HG03135 (cell line): ENCODE data around the gene OPCML.

Source experiments
- ATAC-seq: cut with Tn5 transposase; IDR thresholded peaks from one replicate; pipeline ENCODE4 v1.9.1; 2021; ENCODE audit warnings: mild to moderate bottlenecking, moderate library complexity; ENCODE audit not compliant: unreplicated experiment

The OPCML gene

DNA sequence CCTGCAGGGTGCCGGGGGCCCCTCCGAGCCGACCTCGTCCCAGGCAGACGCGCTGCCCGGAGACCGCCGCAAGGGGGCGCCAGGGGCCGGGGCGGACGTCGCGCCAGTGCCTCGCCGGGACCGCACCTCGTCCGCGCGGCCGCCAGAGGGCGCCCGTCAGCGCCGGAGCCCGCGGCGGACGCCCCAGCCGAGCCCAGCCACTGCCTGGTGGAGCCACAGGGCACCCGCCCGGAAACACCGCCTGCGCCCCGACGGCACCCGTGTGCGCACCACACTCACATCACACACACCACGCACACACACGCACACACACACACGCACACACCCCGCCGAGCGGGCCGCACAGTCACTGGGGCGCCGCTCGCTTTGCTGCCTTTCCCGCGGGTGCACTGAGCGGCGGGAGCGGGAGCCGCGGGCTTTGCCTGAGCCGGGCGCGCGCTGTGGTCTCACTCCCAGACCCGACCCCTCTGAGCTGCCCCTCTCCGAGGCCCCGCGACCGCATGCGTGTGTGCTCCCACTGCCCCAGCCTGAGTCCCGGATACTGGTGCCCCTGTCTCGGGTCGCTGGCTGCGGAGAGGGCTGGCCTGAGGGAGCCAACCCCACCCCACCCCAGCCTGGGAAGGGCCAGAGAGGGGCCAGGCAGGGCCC lies 449.3 kb downstream of the OPCML start:
- peak; percentile 88 for ATAC-seq

DNA sequence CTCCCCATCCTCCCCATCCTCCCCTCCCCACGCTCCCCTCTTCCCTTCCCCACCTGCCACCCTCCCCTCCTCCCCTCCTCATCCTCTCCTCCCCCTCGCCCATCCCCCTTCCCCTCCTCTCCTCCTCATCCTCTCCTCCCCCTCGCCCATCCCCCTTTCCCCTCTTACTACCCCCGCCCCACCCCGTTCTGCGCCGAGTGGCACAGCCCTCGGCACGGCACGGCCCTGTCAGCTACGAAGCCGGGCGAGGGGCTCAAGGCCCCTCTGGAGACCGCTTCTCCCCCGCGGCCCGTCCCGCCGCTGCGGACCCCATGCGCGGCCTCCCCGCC lies 449.9 kb downstream of the OPCML start:
- no peak for ATAC-seq

DNA sequence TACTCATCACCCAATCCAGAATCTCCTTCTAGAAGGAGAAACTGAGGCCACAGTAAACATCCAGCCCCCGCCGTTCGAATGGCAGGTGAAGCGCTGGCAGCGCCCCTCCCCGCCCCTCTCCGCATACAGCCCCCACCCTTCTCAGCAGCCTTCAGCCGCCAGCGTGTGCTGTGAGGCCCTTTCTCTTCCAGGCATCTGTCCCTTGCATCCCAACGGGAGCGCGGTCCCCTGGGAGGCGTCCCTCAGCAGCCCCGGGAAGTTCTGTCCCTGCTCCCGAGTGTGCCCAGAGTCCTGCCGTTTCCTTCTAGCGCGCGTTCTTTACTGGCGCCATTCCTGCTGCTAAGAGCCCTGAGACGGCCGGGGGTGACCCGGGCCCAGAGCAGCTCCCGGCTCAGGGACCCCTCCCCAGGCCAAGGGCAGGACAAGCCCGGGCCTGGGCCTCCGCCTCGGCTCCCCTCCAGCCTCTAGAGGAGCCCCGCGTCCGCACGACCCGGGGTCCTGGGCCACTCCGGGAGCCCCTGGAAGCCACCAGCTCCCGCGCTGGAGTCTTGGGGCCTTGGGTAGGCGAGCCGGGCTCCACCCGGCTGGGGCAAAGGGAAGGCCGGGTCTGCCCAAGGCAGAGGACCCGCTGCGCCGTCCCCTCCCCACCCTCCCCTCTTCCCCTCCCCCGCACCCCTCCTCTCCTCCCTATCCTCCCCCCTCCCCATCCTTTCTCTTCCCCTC lies 450.4 kb downstream of the OPCML start:
- ATAC-seq, result no peak

DNA sequence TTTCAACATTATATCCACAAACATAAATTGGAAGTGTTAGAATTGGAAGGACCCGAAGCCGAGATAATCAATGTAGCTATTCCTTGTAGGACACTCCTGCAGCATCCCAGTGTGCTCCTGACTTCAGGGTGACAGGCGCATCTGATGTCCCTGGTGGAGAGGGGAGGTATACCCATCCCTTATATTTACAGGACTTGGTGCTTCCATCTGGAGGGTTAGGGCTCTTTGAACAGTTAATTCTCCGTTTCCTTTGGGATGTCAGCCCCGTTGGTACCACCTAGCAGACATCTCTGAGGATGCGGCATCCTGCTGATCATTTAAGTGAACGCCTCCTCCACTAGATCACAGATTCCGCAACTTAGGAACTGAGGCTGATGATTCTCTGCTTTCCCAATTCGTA lies 451.3 kb downstream of the OPCML start:
- no peak for ATAC-seq

DNA sequence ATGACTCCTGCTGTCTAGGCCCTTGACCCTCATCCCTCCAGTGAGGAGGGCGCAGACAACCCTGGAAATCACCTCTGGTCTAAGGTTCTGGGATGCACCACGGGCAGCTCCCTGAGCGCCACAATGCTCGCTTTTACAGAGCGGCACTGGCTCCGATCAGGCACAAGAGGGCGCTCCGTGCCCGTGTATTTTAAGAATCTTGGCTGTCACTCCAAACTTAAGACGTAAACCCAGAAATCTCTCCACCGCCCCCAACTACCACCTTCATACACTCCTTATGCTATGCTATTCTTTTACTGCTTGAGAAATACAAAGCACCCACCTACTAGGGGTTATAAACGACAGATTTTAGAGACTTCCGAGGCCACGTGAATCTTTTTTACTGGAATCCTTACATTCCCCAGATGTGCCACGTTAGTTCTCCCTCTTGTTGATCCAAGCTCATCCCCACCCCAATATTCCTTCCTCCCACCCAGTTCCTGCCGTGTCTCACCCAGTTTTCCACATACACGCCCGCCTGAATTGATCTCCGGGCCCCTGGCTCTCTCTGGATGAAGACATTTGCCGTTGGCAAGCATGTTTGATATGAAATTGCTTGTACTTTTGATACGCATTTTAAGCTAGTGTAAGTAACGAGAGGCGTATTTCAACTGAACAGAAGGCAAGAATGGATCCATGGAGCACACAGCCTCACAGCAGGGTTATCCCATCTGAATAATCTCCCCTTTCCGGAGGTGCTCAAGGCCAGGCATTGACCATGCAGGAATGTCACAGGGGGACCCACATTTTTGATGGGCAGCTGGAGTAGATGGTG lies 453.5 kb downstream of the OPCML start:
- no peak for ATAC-seq

DNA sequence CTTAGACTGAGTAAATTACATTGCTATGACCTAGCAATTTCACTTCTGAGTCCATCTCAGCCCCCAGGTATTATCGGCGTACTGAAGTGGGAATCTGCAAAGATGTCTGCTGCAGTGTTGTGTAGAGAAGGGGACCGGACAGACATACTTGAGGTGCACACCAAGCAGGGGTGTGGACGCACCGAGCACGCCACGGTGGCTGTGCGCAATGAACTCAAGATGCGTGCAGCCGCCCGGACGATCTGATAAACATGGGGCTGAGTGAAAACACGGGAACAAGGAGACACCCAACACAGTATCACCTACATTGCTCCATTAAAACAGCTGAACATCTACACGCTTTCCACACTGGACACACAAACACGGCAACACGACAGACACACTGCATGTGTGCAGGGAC lies 454.3 kb downstream of the OPCML start:
- ATAC-seq, result no peak

DNA sequence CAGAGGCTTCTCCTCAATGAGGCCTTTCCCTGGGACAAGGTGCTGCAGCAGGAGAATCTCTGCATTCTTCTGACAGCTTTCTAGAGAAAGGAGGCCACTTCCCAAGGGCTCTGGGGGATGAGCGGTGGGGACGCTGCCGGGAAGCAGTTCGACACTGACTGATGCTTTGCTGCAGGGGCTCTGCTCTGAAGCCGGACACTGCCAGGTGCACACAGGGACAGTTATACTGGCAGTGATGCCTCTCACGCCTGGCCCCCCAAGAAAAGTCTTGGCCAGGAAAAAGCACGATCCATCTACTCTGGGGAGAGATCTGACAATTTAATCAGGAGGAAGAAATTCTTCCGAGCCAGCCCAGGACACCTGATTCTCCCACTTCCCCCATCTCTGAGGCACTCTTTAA lies 456.9 kb downstream of the OPCML start:
- no peak for ATAC-seq

DNA sequence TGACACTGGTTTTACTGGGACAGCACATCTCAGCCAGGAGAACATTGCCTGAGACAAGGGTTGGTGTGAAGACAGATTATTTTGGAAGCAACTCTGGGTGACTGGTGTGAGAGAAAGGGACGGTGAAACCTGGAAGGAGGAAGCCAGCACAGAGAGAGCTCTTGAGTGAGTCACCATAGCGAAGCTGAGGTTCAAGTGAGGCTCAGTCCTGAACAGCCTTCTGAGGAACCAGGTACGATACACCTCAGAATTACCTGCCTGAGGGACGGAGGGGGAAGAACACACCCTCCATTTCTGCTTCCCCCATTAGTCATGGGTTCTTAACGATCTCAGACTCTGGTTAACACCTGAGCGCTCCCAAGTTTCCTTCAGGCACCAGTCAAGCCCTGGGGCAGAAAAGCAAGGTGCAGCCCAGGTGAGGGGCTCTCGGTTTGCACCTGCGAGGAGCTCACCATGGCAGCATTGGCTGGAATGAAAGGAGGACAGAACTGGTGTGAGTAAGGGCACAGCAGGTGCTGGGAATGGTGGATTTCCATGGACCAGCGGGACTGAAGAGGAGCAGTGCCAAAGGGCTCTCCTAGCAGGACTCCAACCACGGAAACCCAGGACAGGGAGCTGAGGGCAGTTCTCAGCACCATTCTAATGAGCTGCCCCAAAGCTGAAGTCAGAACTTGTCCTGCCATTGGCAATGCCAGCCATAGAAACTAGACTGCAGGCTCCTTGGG lies 459.3 kb downstream of the OPCML start:
- no peak for ATAC-seq

DNA sequence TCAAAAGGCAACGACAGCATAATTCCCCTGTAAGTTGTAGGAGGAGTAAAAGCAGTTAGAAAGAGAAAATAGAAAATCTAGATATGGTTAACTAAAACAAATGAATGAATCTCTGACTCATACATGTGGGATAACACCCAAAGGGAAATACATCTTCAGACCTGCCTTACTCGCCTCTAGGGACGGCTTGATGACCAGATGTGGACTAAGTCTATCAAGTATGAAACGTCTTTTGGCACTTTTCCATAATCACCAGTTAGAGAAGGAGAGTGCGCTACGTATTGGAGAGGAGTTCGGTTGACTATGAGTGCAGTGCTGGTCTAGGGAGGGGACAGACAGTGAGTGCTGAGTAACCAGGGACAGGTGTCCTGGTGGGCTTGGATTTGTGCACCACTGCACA lies 459.9 kb downstream of the OPCML start:
- ATAC-seq, result no peak

DNA sequence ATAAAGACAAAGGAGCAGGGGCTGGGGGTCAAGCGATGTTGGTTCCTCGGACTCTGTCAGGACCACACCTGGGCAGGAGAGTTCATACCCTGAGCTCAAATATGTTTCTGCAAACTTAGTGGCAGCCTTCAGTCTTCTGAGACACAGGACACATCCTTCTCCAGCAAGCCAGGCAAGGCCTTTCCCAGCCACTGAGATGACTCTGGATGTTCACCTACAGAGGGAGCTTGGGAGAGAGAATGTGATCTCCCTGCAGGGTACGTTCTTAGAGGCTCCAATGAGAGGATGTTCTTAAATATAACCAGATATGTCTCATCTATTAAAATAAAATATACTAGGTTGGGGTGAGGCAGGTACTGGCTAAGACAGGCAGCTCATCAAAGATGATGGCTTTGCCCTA lies 461.5 kb downstream of the OPCML start:
- no peak for ATAC-seq

DNA sequence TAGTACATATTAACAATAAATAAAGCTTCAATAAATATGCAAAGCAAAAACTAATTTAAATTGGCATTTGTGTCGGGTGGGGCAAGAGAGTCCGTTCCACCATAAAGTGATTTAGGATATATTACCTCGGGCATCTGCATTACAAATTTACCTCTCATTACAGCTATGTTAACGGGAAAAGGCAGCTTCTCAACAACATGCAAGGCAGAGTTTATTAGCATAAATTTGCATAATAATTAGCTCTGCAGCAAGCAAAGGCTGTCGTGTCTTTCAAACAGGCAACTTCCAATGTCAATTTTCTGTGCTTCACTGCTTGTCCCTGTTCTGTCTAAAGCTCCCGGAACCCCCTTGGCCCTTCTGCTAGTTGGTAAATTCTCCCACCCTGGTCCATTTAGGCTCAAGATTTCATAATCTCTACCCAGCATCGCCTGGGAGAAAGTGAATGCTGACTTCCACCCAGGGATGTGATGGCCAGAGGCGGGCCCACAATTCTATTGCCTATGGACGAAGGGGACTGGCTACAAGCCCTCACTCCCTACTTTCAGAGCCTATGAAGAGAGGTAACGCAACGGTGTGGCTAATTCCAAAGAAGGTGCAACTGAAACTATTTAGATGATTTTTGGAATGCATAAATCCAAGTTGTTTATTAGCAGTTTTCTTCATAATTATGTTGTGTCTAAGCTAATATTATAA lies 462.1 kb downstream of the OPCML start:
- ATAC-seq, result no peak

DNA sequence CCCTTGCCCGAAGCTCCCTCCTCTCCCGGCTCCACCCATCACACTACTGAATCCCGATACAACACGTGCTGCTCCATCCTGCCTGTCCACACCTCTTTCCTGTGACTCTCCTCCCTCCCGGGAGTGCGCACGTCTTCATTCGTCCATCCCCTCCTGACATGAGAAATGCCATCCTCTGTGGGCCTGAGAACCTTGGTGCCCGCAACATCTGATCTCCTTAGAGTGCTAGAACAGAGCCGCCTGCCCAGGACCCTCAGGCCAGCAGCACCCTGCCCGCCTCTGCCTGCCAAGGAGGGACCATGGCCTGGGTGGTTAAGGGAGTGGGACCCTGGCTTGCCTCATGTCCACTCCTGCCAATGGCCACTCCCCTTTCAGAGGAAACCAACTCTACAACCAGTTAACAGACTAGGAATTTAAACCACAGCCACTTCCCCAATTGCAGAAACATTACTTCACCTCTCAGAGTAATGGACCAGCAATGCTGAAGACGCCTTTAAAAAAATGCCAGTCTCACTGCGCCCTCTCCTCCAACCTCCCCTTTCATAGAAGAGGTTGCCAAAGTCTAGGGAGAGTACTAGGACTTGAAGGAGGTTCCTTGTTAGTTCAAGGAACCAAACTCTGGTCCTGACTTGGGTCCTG lies 466.3 kb downstream of the OPCML start:
- ATAC-seq, result no peak

DNA sequence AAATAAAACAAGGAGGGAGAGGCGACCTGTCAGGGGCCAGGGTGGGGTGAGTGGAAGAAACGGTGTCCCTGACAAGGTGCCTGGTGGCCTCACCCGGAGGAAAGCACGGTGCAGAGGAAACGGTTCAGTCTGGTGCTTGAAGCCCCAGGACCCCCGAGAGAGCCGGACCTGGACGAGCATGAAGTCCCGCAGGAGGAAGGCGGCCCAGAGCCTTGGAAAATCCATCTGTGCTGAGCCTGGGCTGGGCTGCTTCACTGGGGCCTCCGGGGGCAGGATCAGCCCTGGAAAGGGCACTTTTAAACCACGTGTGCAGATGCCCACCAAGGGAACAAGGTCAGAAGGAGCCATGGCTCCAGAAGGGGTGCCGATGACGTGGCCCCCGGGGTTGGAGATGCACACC lies 467.3 kb downstream of the OPCML start:
- no peak for ATAC-seq

DNA sequence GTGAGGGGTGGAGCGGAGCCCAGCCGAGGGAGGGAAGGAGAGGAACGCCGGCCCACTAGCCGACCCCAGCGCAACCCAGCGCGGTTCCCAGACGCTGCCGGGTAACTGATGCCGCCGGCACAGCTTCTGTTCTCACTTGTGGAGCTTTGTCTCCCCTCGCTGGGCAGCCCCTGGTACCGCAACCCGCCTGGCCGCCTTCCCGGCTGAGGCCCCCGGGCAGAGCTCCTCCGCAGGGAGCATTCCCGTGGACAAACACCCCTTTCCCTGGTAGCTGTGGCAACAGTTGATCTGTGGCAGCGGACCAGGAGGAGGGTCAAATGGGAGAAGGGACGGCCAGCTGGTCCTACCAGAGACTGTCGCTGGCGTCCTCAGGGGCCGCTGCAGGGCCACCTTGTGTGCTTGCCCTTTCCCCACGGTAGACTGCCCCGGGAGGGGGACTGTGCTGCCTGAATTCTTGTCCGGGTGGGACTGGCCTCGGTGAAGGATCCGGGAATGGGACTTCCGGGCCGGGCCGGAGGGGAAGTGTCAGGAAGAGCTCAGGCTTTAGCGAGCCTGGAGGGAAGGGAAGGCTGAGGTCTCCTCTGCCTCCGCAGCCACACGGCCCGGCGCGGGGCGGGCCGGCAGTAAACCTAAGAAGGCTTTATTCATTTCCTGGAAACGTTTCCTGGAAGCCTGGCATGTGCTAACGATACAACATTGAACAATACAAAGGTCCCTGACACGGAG lies 468.0 kb downstream of the OPCML start:
- no peak for ATAC-seq

DNA sequence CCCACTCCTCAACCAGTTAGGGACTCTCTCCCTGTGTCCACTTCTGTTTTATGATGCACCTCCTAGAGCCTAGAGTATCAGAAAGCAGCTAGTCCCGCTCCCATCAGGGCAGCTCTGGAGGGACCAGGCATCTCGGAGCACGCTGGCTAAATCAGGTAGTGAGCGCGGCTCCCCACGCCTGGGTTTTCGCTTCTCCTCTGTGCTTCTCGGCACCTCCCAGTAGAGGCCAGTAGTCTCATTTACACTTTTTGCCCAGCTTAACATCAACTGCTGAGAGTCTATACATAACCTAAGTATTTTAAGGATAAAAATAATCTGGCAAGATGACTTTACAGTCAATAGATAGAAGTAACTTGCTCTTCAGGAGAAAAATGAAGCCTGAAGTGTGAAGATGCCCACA lies 473.8 kb downstream of the OPCML start:
- no peak for ATAC-seq

DNA sequence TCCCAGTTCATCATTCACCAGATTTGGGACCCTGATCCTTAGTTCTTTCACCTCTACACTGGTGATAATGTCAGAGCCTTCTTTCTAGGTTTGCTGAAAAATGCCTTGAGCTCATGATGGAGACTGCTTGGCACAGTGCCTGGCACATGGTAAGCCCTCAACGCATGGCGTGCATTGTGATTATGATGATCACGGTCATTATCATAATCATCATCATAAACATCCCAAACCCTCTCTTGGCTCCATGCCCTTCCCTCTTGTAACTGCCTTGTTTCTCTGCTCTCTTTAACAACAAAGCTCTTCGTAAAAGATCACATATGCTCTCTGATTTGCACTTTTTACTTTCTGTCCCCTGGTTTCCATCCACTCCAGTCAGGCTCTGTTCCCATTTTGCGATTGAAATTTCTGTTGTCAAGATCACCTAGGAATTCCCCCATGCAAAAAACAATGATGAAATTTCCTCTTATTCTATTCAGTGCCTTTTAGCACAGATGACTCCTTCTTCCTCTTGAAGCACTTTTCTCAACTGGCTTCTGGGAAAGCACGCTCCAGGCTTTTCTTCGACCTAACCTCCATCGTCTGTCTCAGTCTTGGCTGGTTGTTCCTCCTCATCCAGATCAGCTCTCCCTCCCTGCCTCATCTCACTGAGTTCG lies 479.1 kb downstream of the OPCML start:
- ATAC-seq, result no peak

DNA sequence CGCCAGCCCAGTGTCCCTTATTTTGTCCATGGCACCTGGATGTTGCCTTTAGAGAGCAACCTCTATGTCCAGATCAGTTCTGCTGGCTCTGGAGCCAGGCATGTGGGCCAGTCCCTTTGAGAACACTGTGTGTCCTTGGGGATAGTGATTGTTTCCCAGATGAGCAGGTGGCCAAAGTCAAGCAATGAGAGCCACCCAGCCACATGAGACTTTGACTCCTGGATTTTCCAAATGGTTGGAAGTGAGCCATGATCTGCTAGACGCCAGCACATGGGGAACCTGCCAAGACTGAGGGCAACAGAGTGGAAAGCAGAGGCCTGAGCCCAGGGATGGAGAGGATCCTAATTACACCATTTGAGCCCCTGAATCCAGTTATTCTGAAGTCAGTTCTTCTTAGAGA lies 479.8 kb downstream of the OPCML start:
- no peak for ATAC-seq

DNA sequence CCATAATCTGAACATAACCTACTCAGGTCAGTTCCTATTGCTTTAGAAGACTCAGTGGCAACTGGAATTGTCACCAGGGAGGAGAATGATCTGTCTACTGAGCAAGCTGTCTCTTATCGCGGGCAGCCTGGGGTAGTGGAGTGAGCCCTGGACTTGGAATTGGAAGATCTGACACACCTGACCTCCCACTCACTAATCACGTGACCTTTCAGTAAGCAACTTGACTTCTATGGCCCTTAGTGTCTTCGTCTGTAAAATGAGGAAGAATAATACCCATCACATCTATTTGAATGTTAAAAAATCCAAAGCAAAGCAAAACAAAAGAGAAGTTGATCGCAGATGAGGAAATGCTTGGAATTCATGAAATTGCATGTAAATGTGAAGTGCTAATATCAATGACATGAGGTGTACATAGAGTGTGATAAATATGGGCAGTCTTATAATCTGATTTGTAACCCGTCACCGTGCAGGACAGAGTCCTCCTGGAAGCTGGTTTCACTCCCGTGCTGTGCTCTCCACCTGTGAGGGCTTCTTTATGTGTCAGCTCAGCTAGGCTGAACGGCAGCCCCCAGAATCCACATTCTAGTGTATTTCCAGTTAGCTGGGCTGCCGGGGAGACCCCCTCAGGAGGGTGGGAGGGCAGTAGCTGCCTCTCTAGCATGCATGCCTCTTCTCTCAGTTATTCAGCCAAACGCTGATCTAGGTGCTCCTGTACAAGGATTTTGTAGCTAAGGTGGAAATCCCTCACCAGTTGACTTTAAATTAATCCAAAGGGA lies 482.9 kb downstream of the OPCML start:
- no peak for ATAC-seq

DNA sequence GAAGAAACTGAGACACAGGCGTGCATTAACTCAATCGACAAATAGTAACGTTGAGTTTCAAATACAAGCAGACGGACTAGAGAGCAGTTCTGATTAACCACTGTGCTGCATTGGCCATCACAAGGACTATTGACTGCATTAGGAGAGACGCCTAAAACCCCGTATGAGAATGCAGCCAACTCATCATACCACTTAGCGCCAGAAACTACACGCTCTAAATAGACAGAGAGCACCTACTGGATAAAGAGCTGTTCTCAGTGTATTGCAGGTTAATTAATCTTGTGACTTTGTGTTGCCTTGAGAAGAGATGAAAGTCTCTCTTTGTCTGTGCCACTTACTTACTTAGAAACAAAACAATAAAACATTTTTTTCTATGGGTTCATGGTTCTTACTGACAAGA lies 484.0 kb downstream of the OPCML start:
- ATAC-seq, result no peak
